Mesendoderm (in vitro differentiated cells): ENCODE data around the gene HS3ST5.
"Not testable (repeated sequence)": the region's sequence is repeated elsewhere in the genome, so short reads cannot be mapped to it uniquely, and the experiment has no call there.

Experiments
- DNase-seq: peaks from one replicate; pipeline ENCODE4 v3.0.0; 2013
- H2AK5ac ChIP-seq: 2 replicates; pipeline ENCODE4 v1.6.1; 2013; ENCODE audit warnings: low read length, inconsistent platforms
- H2BK120ac ChIP-seq: 2 replicates; pipeline ENCODE4 v1.6.1; 2013; ENCODE audit warnings: low read depth, mild to moderate bottlenecking, low read length, moderate library complexity, mixed read lengths
- H2BK15ac ChIP-seq: replicated peaks from 2 replicates; pipeline ENCODE4 v1.6.1; 2013; ENCODE audit warnings: low read depth, mild to moderate bottlenecking, moderate library complexity
- H2BK5ac ChIP-seq: 2 replicates; pipeline ENCODE4 v1.6.1; 2013; ENCODE audit warnings: low read length, inconsistent platforms
- H3K18ac ChIP-seq: 2 replicates; pipeline ENCODE4 v1.6.1; 2013; ENCODE audit warnings: mild to moderate bottlenecking, low read length, mixed read lengths
- H3K23ac ChIP-seq: one replicate; pipeline ENCODE4 v1.6.1; 2013; ENCODE audit warnings: low read length
- H3K27ac ChIP-seq: 2 replicates; pipeline ENCODE4 v1.5.1; 2013; ENCODE audit warnings: low read depth, mild to moderate bottlenecking, inconsistent platforms, low read length, moderate library complexity
- H3K27me3 ChIP-seq: 2 replicates; pipeline ENCODE4 v1.6.1; 2013; ENCODE audit warnings: low read length, control low read depth, mild to moderate bottlenecking, inconsistent platforms; ENCODE audit not compliant: insufficient read depth, poor library complexity
- H3K36me3 ChIP-seq: 2 replicates; pipeline ENCODE4 v1.6.1; 2013; ENCODE audit warnings: low read length, inconsistent platforms; ENCODE audit not compliant: control insufficient read depth, insufficient read depth
- H3K4ac ChIP-seq: one replicate; pipeline ENCODE4 v1.6.1; 2013; ENCODE audit warnings: low read depth, mild to moderate bottlenecking, low read length, moderate library complexity
- H3K4me1 ChIP-seq: 2 replicates; pipeline ENCODE4 v1.6.1; 2013; ENCODE audit warnings: low read depth, low read length, inconsistent platforms; ENCODE audit not compliant: control insufficient read depth
- H3K4me2 ChIP-seq: 2 replicates; pipeline ENCODE4 v1.6.1; 2013; ENCODE audit warnings: low read length
- H3K4me3 ChIP-seq: 2 replicates; pipeline ENCODE4 v1.5.1; 2013; ENCODE audit warnings: mild to moderate bottlenecking, low read length
- H3K56ac ChIP-seq: one replicate; pipeline ENCODE4 v1.6.1; 2013; ENCODE audit warnings: low read length
- H3K79me1 ChIP-seq: 2 replicates; pipeline ENCODE4 v1.6.1; 2013; ENCODE audit warnings: low read length, inconsistent platforms
- H3K79me2 ChIP-seq: 2 replicates; pipeline ENCODE4 v1.6.1; 2013; ENCODE audit warnings: mild to moderate bottlenecking, low read length; ENCODE audit not compliant: control insufficient read depth, insufficient read depth
- H3K9ac ChIP-seq: 2 replicates; pipeline ENCODE4 v1.6.1; 2013; ENCODE audit warnings: low read length, inconsistent platforms
- H4K5ac ChIP-seq: one replicate; pipeline ENCODE4 v1.6.1; 2013; ENCODE audit warnings: low read length
- H4K8ac ChIP-seq: one replicate; pipeline ENCODE4 v1.6.1; 2013; ENCODE audit warnings: low read depth, mild to moderate bottlenecking, control low read depth, low read length, moderate library complexity
- WGBS: extraction: QIAGEN DNeasy Blood & Tissue Kit; methylation state at CpG from one replicate; pipeline ENCODE4 v1.1.7; 2013; ENCODE audit warnings: low lambda C conversion rate, missing lambda C conversion rate; ENCODE audit not compliant: insufficient coverage; ENCODE audit errors: extremely low coverage; 5-methylcytosine and 5-hydroxymethylcytosine counted together

The HS3ST5 gene

DNA sequence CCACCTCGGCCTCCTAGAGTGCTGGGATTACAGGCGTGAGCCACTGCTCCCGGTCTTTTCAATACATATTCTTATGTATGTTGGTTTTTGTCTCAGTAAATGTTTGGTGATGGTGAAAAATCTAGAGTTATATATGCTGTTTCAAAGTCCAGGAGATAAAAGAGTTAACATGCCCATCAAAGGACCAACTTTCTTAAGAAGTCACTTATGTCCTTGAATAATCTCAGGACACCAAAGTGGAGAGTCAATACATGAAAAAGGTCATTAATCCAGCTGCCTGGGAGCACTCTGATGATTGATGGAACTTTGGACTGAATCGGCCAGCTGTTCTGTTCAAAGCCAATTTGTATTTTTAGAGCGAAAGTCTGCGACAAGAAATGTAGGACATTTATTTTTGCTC is 312.1 kb downstream of the HS3ST5 start:
- no peak overlapping the region for H2AK5ac ChIP-seq
- H2BK5ac ChIP-seq, result no peak overlapping the region
- no peak overlapping the region for H3K18ac ChIP-seq
- DNase-seq, result no peak
- H3K4ac ChIP-seq, result no peak overlapping the region
- no peak overlapping the region for H3K56ac ChIP-seq
- H4K5ac ChIP-seq, result no peak overlapping the region
- H3K27me3 ChIP-seq, result no peaks in the 10 kb centered on the region
- H3K4me3 ChIP-seq, result no peak overlapping the region
- H3K9ac ChIP-seq, result no peak overlapping the region
- no CpG with 5 or more reads among the region's 6 CpGs for WGBS
- no peak overlapping the region for H4K8ac ChIP-seq
- no peaks in the 10 kb centered on the region for H3K79me1 ChIP-seq
- H2BK15ac ChIP-seq, result no peak overlapping the region
- H3K79me2 ChIP-seq, result no peaks in the 10 kb centered on the region
- H3K4me1 ChIP-seq, result no peaks in the 10 kb centered on the region
- H3K27ac ChIP-seq, result no peak overlapping the region
- H3K36me3 ChIP-seq, result no peaks in the 10 kb centered on the region
- no peak overlapping the region for H3K4me2 ChIP-seq
- H3K23ac ChIP-seq, result no peak overlapping the region
- no peak overlapping the region for H2BK120ac ChIP-seq

DNA sequence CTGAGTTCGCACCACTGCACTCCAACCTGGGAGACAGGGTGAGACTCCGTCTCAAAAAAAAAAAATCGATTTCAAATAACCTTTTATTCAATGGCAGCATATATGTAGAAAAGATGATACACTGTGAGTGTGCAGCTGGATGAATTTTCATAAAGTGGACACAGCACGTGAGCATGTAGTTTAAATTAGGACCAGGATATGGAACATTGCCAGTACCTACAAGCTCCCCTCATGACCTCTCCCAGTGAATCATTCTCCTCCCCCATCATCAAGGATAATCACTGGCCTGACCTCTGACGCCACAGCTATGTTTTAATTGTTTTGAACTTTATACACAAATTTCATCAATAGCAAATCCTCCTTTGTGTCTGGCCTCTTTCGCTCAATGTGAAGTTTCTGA is 318.1 kb downstream of the HS3ST5 start:
- Histone ChIP-seq H4K8ac (no peak overlapping the region), H3K56ac (no peak overlapping the region), H2BK15ac (no peak overlapping the region), H3K9ac (no peak overlapping the region), H3K4me1 (no peaks in the 10 kb centered on the region), H4K5ac (no peak overlapping the region), H3K79me1 (no peaks in the 10 kb centered on the region), H2BK120ac (no peak overlapping the region), H3K23ac (no peak overlapping the region), H3K79me2 (no peaks in the 10 kb centered on the region), H2AK5ac (no peak overlapping the region), H3K18ac (no peak overlapping the region), H3K27me3 (no peaks in the 10 kb centered on the region), H3K4me2 (no peak overlapping the region), H2BK5ac (no peak overlapping the region), H3K4ac (no peak overlapping the region), H3K27ac (no peak overlapping the region), H3K36me3 (no peaks in the 10 kb centered on the region), H3K4me3 (no peak overlapping the region)
- WGBS, result no CpG with 5 or more reads among the region's 6 CpGs
- DNase-seq, result no peak

DNA sequence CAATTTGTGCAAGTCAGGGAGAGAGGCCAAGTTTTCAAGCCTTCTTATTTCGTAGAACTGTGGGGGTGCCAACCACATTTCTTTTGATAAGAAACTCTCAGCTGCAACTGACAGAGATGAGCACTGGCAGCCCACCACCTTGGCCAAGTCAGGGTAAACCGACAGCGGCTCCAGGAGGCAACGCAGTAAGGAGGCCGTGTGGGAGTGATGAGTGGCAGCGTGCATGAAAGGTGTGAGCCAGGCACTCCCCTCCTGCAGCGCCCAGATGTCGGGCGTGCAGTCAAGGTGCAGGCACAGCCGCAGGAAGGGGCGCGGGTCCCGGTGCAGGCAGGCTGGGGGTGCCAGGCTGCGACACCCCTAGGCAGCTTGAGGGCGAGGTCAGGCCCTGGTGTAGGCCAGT is 322.6 kb downstream of the HS3ST5 start:
- no peak overlapping the region for H4K8ac ChIP-seq
- WGBS, result no CpG with 5 or more reads among the region's 15 CpGs

DNA sequence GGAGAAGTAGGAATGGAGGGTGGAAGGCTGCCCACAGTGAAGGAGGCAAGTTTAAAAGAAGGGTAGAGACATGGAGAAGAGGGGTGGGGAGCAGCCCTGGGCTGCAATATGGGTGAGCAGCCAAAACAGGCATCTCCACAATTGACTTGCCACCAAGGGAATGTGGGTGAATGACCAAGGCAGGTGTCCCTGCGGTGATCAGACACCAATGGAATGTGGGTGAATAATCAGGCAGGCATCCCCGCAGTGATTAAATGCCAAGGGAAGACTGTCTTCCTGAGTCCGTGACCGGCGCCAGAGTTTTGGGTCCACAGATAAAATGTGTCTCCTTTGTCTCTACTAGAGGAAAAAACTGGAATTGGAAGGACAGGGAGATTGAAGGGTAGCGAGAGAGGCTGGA is 325.7 kb downstream of the HS3ST5 start:
- not testable (repeated sequence) for H2AK5ac ChIP-seq, H3K27me3 ChIP-seq, H3K18ac ChIP-seq, H3K79me1 ChIP-seq, H3K36me3 ChIP-seq, H3K4ac ChIP-seq, H3K27ac ChIP-seq, H2BK120ac ChIP-seq, H3K79me2 ChIP-seq, H3K4me2 ChIP-seq, H2BK15ac ChIP-seq, H3K4me3 ChIP-seq, H4K5ac ChIP-seq, H4K8ac ChIP-seq, H3K56ac ChIP-seq, H3K23ac ChIP-seq, H3K4me1 ChIP-seq, H2BK5ac ChIP-seq, H3K9ac ChIP-seq
- WGBS, result no CpG with 5 or more reads among the region's 6 CpGs
- peak; percentile 44 for DNase-seq

More for the DNA sequence above, 322.6 kb downstream of the HS3ST5 start:
- Histone ChIP-seq H2BK120ac (no peak overlapping the region), H3K4me2 (no peak overlapping the region), H2BK15ac (no peak overlapping the region), H3K27ac (no peak overlapping the region), H3K79me1 (no peaks in the 10 kb centered on the region), H3K27me3 (no peaks in the 10 kb centered on the region), H3K4ac (no peak overlapping the region), H3K9ac (no peak overlapping the region), H2AK5ac (no peak overlapping the region), H3K4me3 (no peak overlapping the region), H2BK5ac (no peak overlapping the region), H3K23ac (no peak overlapping the region), H4K5ac (no peak overlapping the region), H3K56ac (no peak overlapping the region), H3K36me3 (no peaks in the 10 kb centered on the region), H3K4me1 (no peaks in the 10 kb centered on the region), H3K79me2 (no peaks in the 10 kb centered on the region), H3K18ac (no peak overlapping the region)
- DNase-seq, result no peak

DNA sequence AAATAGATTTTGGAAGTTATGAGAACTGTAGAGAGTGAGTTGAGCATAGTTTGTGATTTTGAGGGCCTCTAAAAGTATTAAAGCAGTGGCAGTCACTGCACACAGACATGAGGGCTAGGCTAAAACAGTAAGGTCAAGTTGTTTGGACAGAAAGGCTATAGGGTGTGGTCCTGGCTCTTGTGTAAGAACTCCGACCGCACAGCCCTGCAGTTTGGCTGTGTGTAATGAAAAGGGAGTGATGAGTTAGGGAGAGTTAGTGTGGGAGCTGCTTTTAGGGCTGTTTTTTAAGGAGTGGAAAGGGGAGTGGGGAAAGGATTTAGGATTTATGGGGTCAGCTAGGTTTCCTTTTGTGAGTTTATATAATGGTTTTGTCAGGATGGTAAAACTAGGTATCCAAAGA is 328.7 kb downstream of the HS3ST5 start:
- H3K56ac ChIP-seq, result peak overlapping the region; percentile 70
- H3K23ac ChIP-seq, H3K4ac ChIP-seq, H2BK5ac ChIP-seq, DNase-seq, H3K4me3 ChIP-seq, H4K8ac ChIP-seq, H3K4me1 ChIP-seq, H3K18ac ChIP-seq, H4K5ac ChIP-seq, H3K79me2 ChIP-seq, H2BK120ac ChIP-seq, H3K27ac ChIP-seq, H3K79me1 ChIP-seq, H3K9ac ChIP-seq, H2BK15ac ChIP-seq, H3K27me3 ChIP-seq, H3K4me2 ChIP-seq, H3K36me3 ChIP-seq: not testable (repeated sequence)
- H2AK5ac ChIP-seq, result peak overlapping the region; percentile 88
- no CpG with 5 or more reads among the region's 2 CpGs for WGBS

DNA sequence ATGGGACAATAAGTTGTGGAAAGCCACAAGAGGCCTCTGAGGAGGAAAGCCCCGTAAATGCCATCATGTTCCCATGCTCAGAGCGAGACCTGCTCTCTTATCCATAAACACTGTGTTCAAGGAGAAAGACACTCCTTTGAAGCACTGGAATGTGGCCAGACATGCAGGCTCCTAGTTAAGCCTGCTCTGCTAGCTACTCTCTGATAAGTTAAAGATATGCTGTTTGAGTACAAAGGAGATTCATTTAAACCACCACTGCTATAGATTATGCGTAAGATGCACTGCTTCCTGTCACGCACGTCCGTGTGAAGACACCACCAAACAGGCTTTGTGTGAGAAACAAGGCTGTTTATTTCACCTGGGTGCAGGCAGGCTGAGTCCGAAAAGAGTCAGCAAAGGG is 331.3 kb downstream of the HS3ST5 start:
- peak overlapping the region; percentile 100 for H3K18ac ChIP-seq

More for the DNA sequence above, 331.3 kb downstream of the HS3ST5 start:
- H3K36me3 ChIP-seq, H3K23ac ChIP-seq, H3K4me1 ChIP-seq, H3K27me3 ChIP-seq, H3K4me2 ChIP-seq, H4K5ac ChIP-seq, H2BK15ac ChIP-seq, H3K4me3 ChIP-seq, H2AK5ac ChIP-seq, H2BK120ac ChIP-seq, H4K8ac ChIP-seq, H3K79me1 ChIP-seq, H3K79me2 ChIP-seq: not testable (repeated sequence)
- peak overlapping the region; percentile 74 for H3K56ac ChIP-seq
- H2BK5ac ChIP-seq, result peak overlapping the region; percentile 96
- DNase-seq, result peak; percentile 97
- no CpG with 5 or more reads among the region's 7 CpGs for WGBS
- peak overlapping the region; percentile 82 for H3K27ac ChIP-seq
- H3K9ac ChIP-seq, result peak overlapping the region; percentile 51
- H3K4ac ChIP-seq, result peak overlapping the region; percentile 85
